GM18861 (cell line): Measurements from ENCODE around the gene SATB2.
A peak's percentile ranks its signal among the peaks of the same experiment; 100 is the strongest.

ENCODE experiments used
- ATAC-seq: cut with Tn5 transposase; IDR thresholded peaks from one replicate; pipeline ENCODE4 v1.9.1; 2021; ENCODE audit not compliant: unreplicated experiment

SATB2 gene

DNA sequence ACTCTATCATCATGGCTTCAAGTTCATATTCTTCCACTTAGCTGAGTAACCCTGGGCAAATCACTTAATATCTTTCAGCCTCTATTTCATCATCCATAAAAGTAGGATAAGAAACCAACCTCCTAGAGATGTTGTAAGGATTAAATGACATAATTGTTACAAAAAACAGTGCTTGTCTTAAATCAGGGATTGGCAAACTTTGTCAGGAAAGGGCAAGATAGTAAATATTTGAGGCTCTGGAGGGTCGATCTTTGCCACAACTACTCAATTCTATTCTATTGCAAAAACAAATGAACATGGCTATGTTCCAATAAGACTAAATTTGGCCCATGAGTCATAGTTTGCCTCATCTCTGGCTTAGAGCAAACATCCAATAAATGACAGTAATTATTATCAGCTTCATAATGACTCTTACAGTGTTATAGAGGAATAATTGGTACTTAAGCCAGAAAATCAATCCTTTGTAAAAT is 184.7 kb downstream of the SATB2 start:
- no peak for ATAC-seq

DNA sequence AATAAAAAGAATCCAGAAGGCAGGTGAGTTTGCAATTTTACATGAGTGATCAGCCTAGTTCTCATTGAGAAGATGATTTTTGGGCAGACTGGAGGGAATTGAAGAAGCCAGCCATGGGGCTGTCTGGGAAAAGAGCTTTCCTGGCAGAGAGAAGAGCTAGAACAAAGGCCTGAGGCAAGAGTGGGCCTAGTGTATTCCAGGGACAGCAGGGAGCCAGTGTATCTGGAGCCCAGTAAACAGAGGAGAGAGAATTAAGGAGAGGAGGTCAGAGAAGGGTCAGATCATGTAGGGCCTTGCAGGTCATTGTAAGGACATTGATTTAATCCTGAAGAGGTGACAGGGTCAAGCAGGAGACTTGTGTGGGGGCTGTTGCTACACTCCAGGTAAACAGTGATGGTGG is 195.8 kb downstream of the SATB2 start:
- ATAC-seq = no peak

DNA sequence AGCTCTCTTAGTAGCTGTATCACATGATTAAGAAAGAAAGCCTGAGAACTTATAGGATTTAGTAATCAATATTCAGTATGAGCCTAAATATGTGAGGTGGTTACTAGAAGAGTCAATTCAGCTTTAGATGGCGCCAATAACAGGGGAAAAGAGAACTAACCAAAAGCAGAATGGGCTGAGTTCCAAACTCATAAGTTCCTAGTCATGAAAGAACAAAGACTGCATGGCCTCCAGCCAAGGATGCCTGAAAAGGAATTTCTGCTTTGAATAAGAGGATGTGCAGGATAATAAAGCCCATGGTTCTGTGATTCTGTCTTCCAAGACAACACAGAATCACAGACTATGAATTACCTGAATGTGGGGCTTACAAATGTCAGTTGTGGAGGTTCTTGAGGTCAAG is 196.5 kb downstream of the SATB2 start:
- ATAC-seq = no peak

DNA sequence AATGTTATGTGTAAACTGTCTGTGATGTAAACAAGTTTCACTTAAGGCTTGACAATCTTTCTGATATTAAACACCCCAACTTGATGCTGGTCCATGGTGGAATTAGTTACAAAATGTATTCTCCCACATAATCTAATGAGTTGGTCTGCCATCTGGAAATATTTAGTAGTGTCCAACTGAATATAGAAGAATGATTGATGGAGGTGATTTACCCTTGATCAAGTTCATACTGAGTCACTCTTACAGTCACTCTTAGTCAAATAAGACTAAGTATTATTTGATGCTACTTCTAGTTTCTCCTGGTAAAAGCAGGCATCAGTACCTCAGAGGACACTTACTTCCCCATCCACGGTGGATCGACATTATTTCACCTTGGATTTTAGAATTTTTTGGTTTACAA is 198.1 kb downstream of the SATB2 start:
- ATAC-seq = no peak

DNA sequence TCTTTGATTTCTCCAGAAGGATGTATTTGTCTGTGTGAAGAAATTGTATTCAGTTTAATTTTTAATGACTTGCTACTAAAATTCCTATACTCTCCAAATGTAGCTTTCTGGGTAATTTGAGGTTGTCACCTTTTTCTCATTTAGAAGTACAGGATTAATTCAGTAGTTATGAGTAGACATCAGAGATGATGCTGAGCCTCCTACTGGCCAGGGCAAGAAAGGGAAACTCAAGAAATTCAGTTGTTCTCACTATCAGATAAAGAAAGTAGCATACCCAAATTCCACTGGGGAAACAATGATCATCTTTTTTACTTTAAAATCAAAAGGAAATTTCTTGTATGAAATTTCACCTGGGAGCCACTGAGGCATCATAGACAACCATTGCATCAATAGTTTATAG is 199.4 kb downstream of the SATB2 start:
- ATAC-seq = no peak

DNA sequence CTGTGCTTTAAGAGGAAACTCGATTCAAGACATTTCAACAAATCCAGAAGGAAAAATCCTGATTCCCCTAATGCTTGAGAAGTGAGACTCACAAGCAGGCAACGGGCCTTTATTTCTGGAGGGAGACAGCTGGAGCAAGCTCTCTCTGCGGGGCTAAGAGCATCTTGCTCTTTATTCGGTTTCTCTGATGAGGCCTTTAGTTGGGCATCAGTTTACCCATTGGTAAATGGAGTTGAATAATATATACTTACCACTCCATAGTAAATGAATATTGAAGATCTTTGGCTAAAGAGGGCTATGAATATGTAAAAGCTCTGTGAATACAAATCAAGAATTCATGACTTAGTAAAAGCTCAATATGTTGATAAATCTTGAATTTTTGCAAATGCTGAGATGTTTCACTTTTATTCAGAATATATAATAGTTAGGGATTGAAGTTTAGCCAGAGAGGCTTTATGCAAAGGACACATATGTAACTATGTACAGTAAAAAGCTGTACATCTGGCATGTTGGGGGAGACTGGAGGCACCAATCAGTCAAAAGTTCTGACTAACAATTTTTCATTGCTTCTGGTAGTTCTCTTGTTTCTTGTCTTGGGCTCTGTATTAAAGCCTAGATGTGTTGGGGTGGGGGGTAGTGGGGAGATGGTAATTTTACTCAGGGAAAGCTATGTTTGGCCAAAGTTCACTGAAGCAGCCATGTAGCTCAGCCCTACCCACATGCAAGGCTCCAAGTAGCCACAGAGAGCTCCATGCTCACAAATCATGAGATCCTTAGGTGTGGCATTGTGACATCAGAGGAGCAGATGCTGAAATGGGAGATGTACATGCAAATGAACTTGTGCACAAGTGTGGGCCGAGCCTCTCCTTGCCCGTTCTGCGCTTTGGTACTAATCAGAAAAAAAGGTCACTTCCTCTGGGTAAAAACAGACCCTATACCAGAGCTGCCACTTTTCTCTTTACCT is 200.2 kb downstream of the SATB2 start:
- ATAC-seq = no peak

DNA sequence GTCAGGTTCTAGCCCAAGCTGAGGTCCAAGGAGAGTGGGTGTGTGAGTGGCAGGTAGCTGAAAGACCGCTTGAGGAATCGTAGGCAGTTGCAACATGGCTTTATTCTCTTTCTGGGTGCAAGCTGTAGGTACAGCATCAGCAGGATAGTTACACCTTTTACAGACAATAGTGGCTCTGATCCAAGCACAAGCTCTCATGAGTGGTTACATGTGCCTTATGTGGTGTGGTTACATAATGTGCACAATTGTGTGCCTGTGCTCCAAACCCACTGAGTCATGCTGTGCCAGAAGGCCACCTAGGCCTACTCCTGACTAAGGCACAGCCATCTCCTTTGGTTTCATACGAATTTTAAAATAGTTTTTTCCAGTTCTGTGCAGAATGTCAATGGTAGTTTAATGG is 227.6 kb downstream of the SATB2 start:
- no peak for ATAC-seq

DNA sequence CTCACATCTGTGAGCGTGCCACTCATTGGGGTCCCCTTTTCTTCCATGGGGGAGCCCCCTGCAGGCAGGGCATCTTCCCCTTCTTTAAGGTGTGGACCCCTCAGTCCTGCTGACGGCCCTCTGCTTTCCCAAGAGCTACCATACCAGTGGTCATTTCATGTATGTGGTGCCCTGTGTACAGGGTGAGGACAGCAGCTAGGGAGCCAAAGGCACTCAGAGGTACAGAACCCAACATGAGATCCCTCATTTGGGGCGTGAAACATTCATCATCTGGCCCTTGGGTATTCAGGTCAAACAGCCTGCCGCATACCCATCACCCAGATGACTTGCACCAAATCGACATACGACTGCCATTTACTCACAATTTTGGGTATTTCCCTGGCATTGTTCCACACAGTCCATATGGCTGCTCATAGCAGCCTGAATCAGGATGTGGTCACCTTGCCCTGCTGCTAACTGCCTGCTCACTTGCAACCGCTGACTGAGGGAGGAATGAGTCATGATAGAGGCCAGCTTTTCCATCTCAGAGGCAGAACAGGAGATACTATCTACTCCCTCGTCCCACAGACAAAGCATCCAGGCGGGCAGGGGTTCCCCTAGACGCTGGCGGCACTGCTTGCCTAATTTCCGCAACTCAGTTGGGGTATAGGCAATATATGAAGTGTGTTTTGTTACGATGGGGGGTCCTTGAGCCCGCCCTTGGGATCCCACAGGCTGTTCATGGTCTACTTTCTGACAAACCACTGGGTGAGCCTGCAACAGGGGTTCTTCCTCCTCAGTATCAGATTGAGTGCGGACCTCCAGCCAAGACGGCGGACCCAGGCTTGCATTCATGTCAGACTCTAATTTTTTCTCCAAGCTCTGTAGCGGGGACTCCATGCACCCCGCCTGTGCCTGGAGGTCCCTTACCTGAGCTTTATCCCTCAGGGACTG is 228.6 kb downstream of the SATB2 start:
- peak; percentile 99 for ATAC-seq

DNA sequence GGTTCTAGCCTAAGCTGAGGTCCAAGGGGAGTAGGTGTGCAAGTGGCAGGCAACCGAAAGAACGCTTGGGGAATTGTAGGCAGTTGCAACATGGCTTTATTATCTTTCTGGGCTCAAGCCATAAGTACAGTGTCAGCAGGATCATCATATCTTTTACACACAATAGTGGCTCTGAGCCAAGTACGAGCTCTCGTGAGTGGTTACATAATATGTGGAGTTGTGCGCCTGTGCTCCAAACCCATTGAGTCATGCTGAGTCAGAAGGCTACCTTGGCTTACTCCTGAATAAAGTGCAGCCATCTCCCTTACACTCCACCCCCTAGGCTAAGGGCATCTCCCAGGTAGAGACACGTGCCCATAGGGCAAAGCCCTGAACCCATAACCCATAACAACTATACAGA is 233.9 kb downstream of the SATB2 start:
- ATAC-seq = no peak

DNA sequence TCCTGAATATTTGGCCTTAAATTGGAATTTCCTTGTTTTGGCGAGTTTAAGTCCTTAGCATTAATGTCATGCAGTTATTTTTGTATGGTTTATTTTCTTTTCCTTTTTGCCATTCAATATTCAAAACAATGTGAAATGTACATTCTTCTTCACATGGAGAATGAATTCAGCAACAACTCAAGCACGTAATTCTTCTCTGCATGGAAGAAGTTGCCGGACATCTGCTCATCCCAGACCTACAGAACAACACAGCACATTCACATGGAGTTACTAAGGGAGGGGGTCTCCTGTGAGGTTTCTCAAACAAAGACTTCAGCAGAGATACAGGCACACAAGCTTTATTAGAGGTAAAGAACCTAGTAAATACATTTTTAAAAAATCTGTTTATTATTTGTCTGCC is 236.8 kb downstream of the SATB2 start:
- ATAC-seq = no peak

DNA sequence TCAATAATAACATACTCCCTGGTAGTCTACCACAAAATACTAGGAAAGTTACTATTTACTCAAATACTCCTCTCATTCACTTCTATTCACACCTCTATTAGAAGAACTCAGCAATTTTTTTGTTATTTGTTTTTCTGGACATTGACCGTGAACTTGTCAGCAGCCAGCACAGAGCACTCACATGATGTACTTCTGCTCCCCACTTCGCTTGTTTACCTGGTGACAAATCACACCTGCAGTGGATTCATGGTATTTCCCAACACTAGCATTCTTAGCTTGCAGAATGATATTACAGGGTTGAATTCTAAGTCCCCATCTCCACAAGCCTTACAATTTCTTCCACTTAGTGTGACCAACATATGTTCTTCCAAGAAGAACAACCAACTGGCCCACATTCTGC is 238.2 kb downstream of the SATB2 start:
- no peak for ATAC-seq
